Cerebellar cortex (tissue), 1 donor: ENCODE measurements around the gene SAMD4A.

Experiments used
- DNase-seq: peaks from one replicate; pipeline ENCODE4 v3.0.0-alpha.2; 2015; ENCODE audit warnings: low spot score

The SAMD4A gene

GRCh38 chr14:54834727-54835126 is 267.8 kb downstream of the SAMD4A start:
- DNase-seq: no peak

- DNase-seq: no peak
These were observed 269.3 kb downstream of the SAMD4A start for GRCh38 chr14:54836231-54836630.

- no peak for DNase-seq
These were observed 270.7 kb downstream of the SAMD4A start for GRCh38 chr14:54837508-54838149.

- no peak for DNase-seq
These were observed 272.1 kb downstream of the SAMD4A start for GRCh38 chr14:54838931-54839512.

- DNase-seq: no peak
These were observed 272.8 kb downstream of the SAMD4A start for GRCh38 chr14:54839701-54840119.

GRCh38 chr14:54840336-54840735 is 273.4 kb downstream of the SAMD4A start:
- no peak for DNase-seq

- no peak for DNase-seq
These were observed 273.9 kb downstream of the SAMD4A start for GRCh38 chr14:54840798-54841197.
